PC-9 (cell line): Measurements from ENCODE around the gene EVA1C. TPM values are rescaled to one million over a fixed set of nuclear protein-coding genes. Genes with fewer than 3 reads are reported as not detected.

Experiments used
- BruUV-seq: library from RNA; stranded (reverse); fragments of 400-500 nt; replicated peaks from 2 replicates; lab custom pipeline; 2021; lab: Mats Ljungman, UMichigan
- CTCF ChIA-PET: fragments of 300-600 bp; sonication (Branson Sonifier 250); formaldehyde crosslinking; loops from one replicate; lab custom pipeline; 2022; ENCODE audit warnings: antibody characterized with exemption; lab: Charles Lee
- POLR2A ChIA-PET: fragments of 300-600 bp; sonication (Branson Sonifier 250); formaldehyde crosslinking; loops from one replicate; lab custom pipeline; 2022; ENCODE audit warnings: antibody characterized with exemption; ENCODE audit not compliant: unreplicated experiment; lab: Charles Lee
- DNase-seq, 2 experiments: peaks; one replicate each; pipeline versions ENCODE4 v3.0.0 to v3.0.0-alpha.2; 2015 to 2022; ENCODE audit warnings: mixed read lengths in 1 of 2
- H2AFZ ChIP-seq: fragments of 200-600 bp; sonication (generic); 2 replicates; pipeline ENCODE4 v1.8.1; 2017; ENCODE audit warnings: antibody characterized with exemption
- H3F3A ChIP-seq: fragments of 200-600 bp; sonication (generic); 2 replicates; pipeline ENCODE4 v1.8.1; 2017; ENCODE audit warnings: antibody characterized with exemption, mild to moderate bottlenecking, low read depth; ENCODE audit not compliant: insufficient read depth
- H3K27ac ChIP-seq: fragments of 200-600 bp; sonication (generic); 2 replicates; pipeline ENCODE4 v1.6.1; 2016; ENCODE audit warnings: mixed run types
- H3K27me3 ChIP-seq: fragments of 200-600 bp; sonication (generic); 2 replicates; pipeline ENCODE4 v1.6.1; 2016; ENCODE audit warnings: low read depth, mixed run types; ENCODE audit not compliant: insufficient read depth
- H3K36me3 ChIP-seq: fragments of 200-600 bp; sonication (generic); 2 replicates; pipeline ENCODE4 v1.6.1; 2016; ENCODE audit warnings: low read depth, mixed run types
- H3K4me1 ChIP-seq: fragments of 200-600 bp; sonication (generic); replicated peaks from 2 replicates; pipeline ENCODE4 v1.6.1; 2016; ENCODE audit warnings: mixed run types; ENCODE audit not compliant: insufficient read depth
- H3K4me2 ChIP-seq: fragments of 200-600 bp; sonication (generic); 2 replicates; pipeline ENCODE4 v1.6.1; 2017; ENCODE audit warnings: mixed run types
- H3K4me3 ChIP-seq: fragments of 200-600 bp; sonication (generic); 2 replicates; pipeline ENCODE4 v1.6.1; 2016; ENCODE audit warnings: mixed run types
- H3K79me2 ChIP-seq: fragments of 200-600 bp; sonication (generic); 2 replicates; pipeline ENCODE4 v1.6.1; 2017; ENCODE audit warnings: low read depth, mixed run types
- H3K9me2 ChIP-seq: fragments of 200-600 bp; sonication (generic); 2 replicates; pipeline ENCODE4 v1.8.1; 2017; ENCODE audit warnings: mild to moderate bottlenecking; ENCODE audit not compliant: insufficient read depth
- H3K9me3 ChIP-seq: fragments of 200-600 bp; sonication (generic); 2 replicates; pipeline ENCODE4 v1.8.1; 2016; ENCODE audit warnings: low read depth; ENCODE audit not compliant: insufficient read depth
- H4K20me1 ChIP-seq: fragments of 200-600 bp; sonication (generic); 2 replicates; pipeline ENCODE4 v1.8.1; 2017; ENCODE audit not compliant: insufficient read depth
- EZH2 ChIP-seq: fragments of 200-600 bp; sonication (generic); IDR thresholded peaks from 2 replicates; pipeline ENCODE4 v1.8.0; 2017; ENCODE audit warnings: antibody characterized with exemption, low read depth
- intact Hi-C: fragments of 100-400 bp; cut with micrococcal nuclease; formaldehyde crosslinking; loops from one replicate; pipeline ENCODE4 v1.10.0; 2022; ENCODE audit not compliant: unreplicated experiment
- total RNA-seq: library from RNA; stranded (reverse); gene quantifications from 2 replicates; pipeline ENCODE4 v1.2.3, GENCODE V29; 2021
- TF ChIP-seq, protein P1 (sequence below): fragments of 200-600 bp; sonication (generic); conservative IDR thresholded peaks from 2 replicates; pipeline ENCODE4 v1.6.1; 2017; ENCODE audit warnings: mixed run types, antibody characterized with exemption, mild to moderate bottlenecking, moderate library complexity

The EVA1C gene
- total RNA-seq, 1 experiment from 2014 or later, result 3.0 TPM

DNA sequence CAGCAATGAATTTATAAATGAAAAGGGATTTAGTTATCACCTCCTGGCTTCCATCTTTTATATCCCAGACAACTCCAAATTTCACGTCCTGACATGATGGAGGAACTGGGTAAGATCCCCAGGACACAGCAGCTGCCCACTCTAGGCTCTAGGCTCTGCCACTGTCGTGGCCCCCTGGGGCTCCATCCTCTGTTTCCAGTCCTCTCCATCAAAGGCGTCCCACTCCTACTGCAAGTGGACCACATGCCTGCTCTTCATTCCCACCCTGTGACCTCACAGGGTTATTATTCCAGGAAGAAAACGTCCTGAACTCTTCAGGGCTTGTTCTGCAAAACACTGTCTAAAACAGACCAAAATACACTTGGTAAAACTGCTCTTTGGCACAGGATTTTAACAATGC lies 31.6 kb upstream of the EVA1C start:
- TF ChIP-seq EZH2, result no peak
- TF ChIP-seq, protein P1, sequence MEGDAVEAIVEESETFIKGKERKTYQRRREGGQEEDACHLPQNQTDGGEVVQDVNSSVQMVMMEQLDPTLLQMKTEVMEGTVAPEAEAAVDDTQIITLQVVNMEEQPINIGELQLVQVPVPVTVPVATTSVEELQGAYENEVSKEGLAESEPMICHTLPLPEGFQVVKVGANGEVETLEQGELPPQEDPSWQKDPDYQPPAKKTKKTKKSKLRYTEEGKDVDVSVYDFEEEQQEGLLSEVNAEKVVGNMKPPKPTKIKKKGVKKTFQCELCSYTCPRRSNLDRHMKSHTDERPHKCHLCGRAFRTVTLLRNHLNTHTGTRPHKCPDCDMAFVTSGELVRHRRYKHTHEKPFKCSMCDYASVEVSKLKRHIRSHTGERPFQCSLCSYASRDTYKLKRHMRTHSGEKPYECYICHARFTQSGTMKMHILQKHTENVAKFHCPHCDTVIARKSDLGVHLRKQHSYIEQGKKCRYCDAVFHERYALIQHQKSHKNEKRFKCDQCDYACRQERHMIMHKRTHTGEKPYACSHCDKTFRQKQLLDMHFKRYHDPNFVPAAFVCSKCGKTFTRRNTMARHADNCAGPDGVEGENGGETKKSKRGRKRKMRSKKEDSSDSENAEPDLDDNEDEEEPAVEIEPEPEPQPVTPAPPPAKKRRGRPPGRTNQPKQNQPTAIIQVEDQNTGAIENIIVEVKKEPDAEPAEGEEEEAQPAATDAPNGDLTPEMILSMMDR, result no peak
- H3K9me2 ChIP-seq, result no peaks in the 10 kb centered on the region
- no peak overlapping the region for H3K4me3 ChIP-seq
- H4K20me1 ChIP-seq, result peaks cover 10% of the 10 kb centered on the region; the same call in 1 of the 2 replicates
- H3K79me2 ChIP-seq, result no peaks in the 10 kb centered on the region
- no peaks in the 10 kb centered on the region for H3K9me3 ChIP-seq
- no peak overlapping the region for H2AFZ ChIP-seq
- no peak for DNase-seq
- no peaks in the 10 kb centered on the region for H3K27me3 ChIP-seq
- no peaks in the 10 kb centered on the region for H3F3A ChIP-seq
- POLR2A ChIA-PET, result no interaction called here
- no peak overlapping the region for H3K4me2 ChIP-seq
- intact Hi-C loops, result no loop called here
- H3K4me1 ChIP-seq, result no peaks in the 10 kb centered on the region
- CTCF ChIA-PET, result no interaction called here
- H3K36me3 ChIP-seq, result no peaks in the 10 kb centered on the region
- no TSS peak for BruUV-seq
- no peak overlapping the region for H3K27ac ChIP-seq

DNA sequence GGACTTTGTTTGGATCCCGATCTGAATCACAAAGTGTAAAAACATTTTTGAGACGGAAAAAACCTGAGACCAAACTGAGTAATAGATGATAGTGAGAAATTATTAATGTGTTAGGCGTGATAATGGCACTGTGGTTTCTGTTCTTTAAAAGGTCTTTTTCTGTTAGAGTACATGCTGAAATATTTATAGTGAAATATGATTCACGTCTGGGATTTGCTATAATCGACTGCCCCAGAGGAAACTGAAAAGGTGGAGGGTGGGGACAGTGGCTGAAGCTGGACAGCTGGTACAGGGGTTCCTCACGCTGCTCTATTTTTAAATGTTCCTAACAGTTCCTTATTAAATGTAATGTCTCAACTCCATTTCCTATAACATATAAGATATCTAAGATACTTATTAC lies 30.9 kb upstream of the EVA1C start:
- intact Hi-C loops, result no loop called here
- Histone ChIP-seq H3F3A (no peaks in the 10 kb centered on the region), H3K9me2 (no peaks in the 10 kb centered on the region), H3K79me2 (peaks cover 4% of the 10 kb centered on the region), H3K36me3 (no peaks in the 10 kb centered on the region), H3K4me3 (no peak overlapping the region), H3K4me2 (no peak overlapping the region), H3K9me3 (no peaks in the 10 kb centered on the region), H4K20me1 (peaks cover 17% of the 10 kb centered on the region; the same call in 1 of the 2 replicates), H3K27ac (no peak overlapping the region), H3K27me3 (no peaks in the 10 kb centered on the region), H2AFZ (no peak overlapping the region), H3K4me1 (no peaks in the 10 kb centered on the region)
- ChIA-PET CTCF (no interaction called here), POLR2A (no interaction called here)
- BruUV-seq, result no TSS peak
- TF ChIP-seq, protein P1, result no peak
- TF ChIP-seq EZH2, result no peak
- no peak for DNase-seq

DNA sequence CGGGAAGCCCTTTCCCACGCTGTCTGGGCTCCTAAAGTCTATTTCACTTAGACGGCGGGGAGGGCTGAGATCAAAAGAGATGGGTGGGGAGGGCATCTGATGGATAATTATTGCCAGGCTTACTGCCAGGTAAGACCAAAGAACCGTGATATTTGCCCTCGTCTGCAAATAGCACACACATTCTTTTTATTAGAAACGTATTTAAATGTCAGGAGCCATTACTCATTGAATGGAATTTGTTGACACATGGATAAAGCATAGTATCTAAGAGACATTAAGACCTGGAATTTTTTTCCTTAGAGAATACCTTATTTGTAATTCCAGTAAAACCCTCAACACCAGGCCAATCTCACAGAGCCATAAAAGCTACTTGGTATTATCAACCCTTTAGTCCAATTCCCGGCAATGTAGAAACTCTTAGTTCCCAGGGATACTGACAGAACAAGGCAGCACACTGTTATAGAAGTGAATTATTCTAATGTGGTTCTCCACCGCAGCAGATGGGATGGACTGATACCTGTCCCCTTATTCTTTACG lies 30.3 kb upstream of the EVA1C start:
- H3K4me3 ChIP-seq, result no peak overlapping the region
- no peaks in the 10 kb centered on the region for H3K36me3 ChIP-seq
- no peaks in the 10 kb centered on the region for H3K27me3 ChIP-seq
- H3K4me1 ChIP-seq, result no peaks in the 10 kb centered on the region
- no peaks in the 10 kb centered on the region for H3F3A ChIP-seq
- no peak overlapping the region for H3K4me2 ChIP-seq
- intact Hi-C loops, result no loop called here
- no peak for DNase-seq
- H3K27ac ChIP-seq, result no peak overlapping the region
- ChIA-PET CTCF (no interaction called here), POLR2A (no interaction called here)
- peaks cover 10% of the 10 kb centered on the region for H3K79me2 ChIP-seq
- peaks cover 23% of the 10 kb centered on the region for H4K20me1 ChIP-seq
- no peaks in the 10 kb centered on the region for H3K9me2 ChIP-seq
- no TSS peak for BruUV-seq
- TF ChIP-seq, protein P1, result no peak
- no peak for TF ChIP-seq EZH2
- H2AFZ ChIP-seq, result no peak overlapping the region
- no peaks in the 10 kb centered on the region for H3K9me3 ChIP-seq
